Heart left ventricle (tissue), 16 donors: ENCODE data around the gene EBLN2. TPM values are rescaled to one million over a fixed set of nuclear protein-coding genes. Genes with fewer than 3 reads are reported as not detected.
A peak's percentile ranks its signal among the peaks of the same experiment; 100 is the strongest.

Source experiments
- ATAC-seq, 4 donors: fragments of 200-7000 bp; cut with Tn5 transposase; one replicate each; pipeline ENCODE4 v1.9.1; 2020 to 2022; ENCODE audit warnings: moderate library complexity in 4 of 4, mild to moderate bottlenecking in 3 of 4, moderate number of reproducible peaks in 1 of 4
- DNase-seq, 5 donors: peaks; one replicate each; pipeline ENCODE4 v3.0.0-alpha.2; 2020
- H3K27ac ChIP-seq, 12 donors: fragments of 200-600 bp; sonication (generic) in 4 of 12; one replicate each; pipeline versions ENCODE4 v1.5.0 to v1.8.0; 2016 to 2022; ENCODE audit warnings: mild to moderate bottlenecking in 2 of 12
- H3K27me3 ChIP-seq, 9 donors: fragments of 200-600 bp; sonication (generic) in 2 of 9; one replicate each; pipeline versions ENCODE4 v1.5.1 to v1.8.0; 2016 to 2022; ENCODE audit warnings: mild to moderate bottlenecking in 3 of 9
- H3K36me3 ChIP-seq, 9 donors: fragments of 200-600 bp; sonication (generic) in 2 of 9; one replicate each; pipeline versions ENCODE4 v1.5.0 to v1.8.0; 2018 to 2022; ENCODE audit warnings: mild to moderate bottlenecking in 2 of 9
- H3K4me1 ChIP-seq, 12 donors: fragments of 200-600 bp; sonication (generic) in 4 of 12; one replicate each; pipeline versions ENCODE4 v1.5.0 to v1.8.0; 2016 to 2022; ENCODE audit warnings: mild to moderate bottlenecking in 3 of 12
- H3K4me3 ChIP-seq, 12 donors: fragments of 200-600 bp; sonication (generic) in 4 of 12; one replicate each; pipeline versions ENCODE4 v1.5.0 to v1.8.0; 2017 to 2022; ENCODE audit warnings: mild to moderate bottlenecking in 9 of 12, moderate library complexity in 4 of 12
- H3K9me3 ChIP-seq, 12 donors: fragments of 200-600 bp; sonication (generic) in 4 of 12; one replicate each; pipeline versions ENCODE4 v1.5.0 to v1.8.0; 2016 to 2022; ENCODE audit warnings: mild to moderate bottlenecking in 1 of 12
- CTCF ChIP-seq, 12 donors: fragments of 200-600 bp; sonication (generic) in 4 of 12; IDR thresholded peaks; one replicate each; pipeline versions ENCODE4 v1.5.0 to v1.8.0; 2018 to 2022; ENCODE audit warnings: antibody characterized with exemption in 12 of 12, mild to moderate bottlenecking in 5 of 12
- POLR2A ChIP-seq, 2 donors: fragments of 450-650 bp; IDR thresholded peaks; one replicate each; pipeline ENCODE4 v1.6.1; 2017; ENCODE audit warnings: antibody characterized with exemption in 2 of 2, mild to moderate bottlenecking in 2 of 2, moderate library complexity in 2 of 2
- WGBS, 4 donors: extraction: QIAGEN DNeasy Blood & Tissue Kit in 2 of 4; methylation state at CpG; one replicate each; pipeline versions ENCODE4 v1.1.5 to v1.1.7; 2013 to 2018; 5-methylcytosine and 5-hydroxymethylcytosine counted together
- intact Hi-C, 10 donors: fragments of 100-400 bp; cut with DNase I; formaldehyde crosslinking; loops; one replicate each; pipeline versions ENCODE4 v1.11.1 to v1.14.2; 2022
- polyA plus RNA-seq, 2 donors: library from polyadenylated mRNA; stranded (reverse); fragments of 200-250 nt; gene quantifications; one replicate each; pipeline ENCODE4 v1.2.3, GENCODE V29; 2013
- total RNA-seq, 9 donors: library from RNA; depleted of rRNA in 2 of 9; stranded (reverse); fragments of >200 nt in 2 of 9; fragmentation: NEBNext Ultra II Directional in 3 of 9; extraction: Animal tissue kit (Norgen Biotek cat#: 25700) in 3 of 9; gene quantifications; one replicate each; pipeline versions ENCODE4 v1.1.0 to v1.2.4, GENCODE V29; 2016 to 2023
- donor health status: ischemic (EF 13 %, LVEDD 7.1; RV severe dilation, severe dysfunction).
- donor health status: healthy with polysubstance abuse.
- donor health status: DM: no; HTN: yes; CAD: no.
- donor health status: DM: no; HTN: no; CAD: no.
- donor health status: ischemic (EF 25% LVEDD 6.9; RV normal size, moderate dysfunction).
- donor health status: ischemic (EF 25% LVEDD 5.7; RV mildly dilated, moderate dysfunction).
- donor health status: healthy.
- donor health status: DM: yes; HTN: yes; CAD: no.
- donor health status: ischemic (EF 35%, LVEDD 5.7; RV mildly dilated, moderate dysfunction).
- donor health status: nonischemic (EF 11% LVEDD 7.7; RV severe dilation, severe dysfunction).
- donor health status: DM: yes; HTN: yes; CAD: no.
- donor health status: PGD.
- donor health status: ischemic (EF 29% LVEDD 5.4; RV normal size, mild dysfunction).
- donor health status: nonischemic (EF 23%, LVEDD 6.1; RV moderate dilation, normal function).

The EBLN2 gene
- total and polyA plus RNA-seq, 11 donors, result 0.24 to 2.5 (median 1.1) TPM

- peaks cover 0 to 5% (median 0%) of the 10 kb centered on the region in 12 donors for H3K9me3 ChIP-seq
- H3K4me3 ChIP-seq, result no peak overlapping the region
- intact Hi-C loops, result loop anchor here (1.0 to 10.0 kb wide), 10 partner anchors 326 to 746 kb away; no protein-coding TSS in a partner anchor
- H3K4me1 ChIP-seq, result peaks cover 0 to 8% (median 1%) of the 10 kb centered on the region in 12 donors
- H3K36me3 ChIP-seq, result no peaks in the 10 kb centered on the region
- WGBS, 4 donors, result 28 to 36% (median 32%) methylated on average over 9 of the region's 9 CpGs
- H3K27ac ChIP-seq, result no peak overlapping the region
- ATAC-seq (peak; percentile 65 to 87 (median 79)), DNase-seq (peak in 4 of 5 donors; percentile 70 to 80 (median 76))
- H3K27me3 ChIP-seq, result no peaks in the 10 kb centered on the region
- TF ChIP-seq POLR2A (IDR thresholded peaks at IDR 0.05) (no peak), CTCF (IDR thresholded peaks at IDR 0.05) (peak; percentile 84 to 96 (median 91))
Observed at GRCh38 chr3:73100741-73101559, 39.5 kb downstream of the EBLN2 start.

- 76 to 91% (median 80%) methylated on average over 2 of the region's 2 CpGs for WGBS, 4 donors
- DNase-seq (no peak), ATAC-seq (no peak)
- Histone ChIP-seq H3K27me3 (no peaks in the 10 kb centered on the region), H3K4me3 (no peak overlapping the region), H3K4me1 (peaks cover 0 to 8% (median 1%) of the 10 kb centered on the region in 12 donors), H3K36me3 (no peaks in the 10 kb centered on the region), H3K9me3 (peaks cover 0 to 5% (median 0%) of the 10 kb centered on the region in 12 donors), H3K27ac (no peak overlapping the region)
- intact Hi-C loops, result loop anchor here (1.0 to 10.0 kb wide), 12 partner anchors 325 to 745 kb away; no protein-coding TSS in a partner anchor
- TF ChIP-seq CTCF (IDR thresholded peaks at IDR 0.05) (no peak), POLR2A (IDR thresholded peaks at IDR 0.05) (no peak)
Observed at GRCh38 chr3:73101881-73102280, 40.4 kb downstream of the EBLN2 start.

GRCh38 chr3:73107215-73107614, 45.8 kb downstream of the EBLN2 start:
- intact Hi-C loops, result loop anchor here in 1 of 10 donors (10.0 kb wide), 1 partner anchor 738 kb away; no protein-coding TSS in a partner anchor
- no peaks in the 10 kb centered on the region for H3K9me3 ChIP-seq

More at GRCh38 chr3:73107215-73107614, 45.8 kb downstream of the EBLN2 start:
- H3K36me3 ChIP-seq, result no peaks in the 10 kb centered on the region
- DNase-seq, result no peak
- 78 to 93% (median 82%) methylated on average over 3 of the region's 3 CpGs for WGBS, 4 donors
- H3K27ac ChIP-seq, result no peak overlapping the region
- TF ChIP-seq CTCF (IDR thresholded peaks at IDR 0.05) (no peak), POLR2A (IDR thresholded peaks at IDR 0.05) (no peak)
- ATAC-seq, result no peak
- H3K27me3 ChIP-seq, result no peaks in the 10 kb centered on the region
- H3K4me3 ChIP-seq, result no peak overlapping the region
- H3K4me1 ChIP-seq, result no peaks in the 10 kb centered on the region
